ENCODE measurements around the gene SDHA.
"Not testable (repeated sequence)": the region's sequence is repeated elsewhere in the genome, so short reads cannot be mapped to it uniquely, and the experiment has no call there.

Gene SDHA

DNA sequence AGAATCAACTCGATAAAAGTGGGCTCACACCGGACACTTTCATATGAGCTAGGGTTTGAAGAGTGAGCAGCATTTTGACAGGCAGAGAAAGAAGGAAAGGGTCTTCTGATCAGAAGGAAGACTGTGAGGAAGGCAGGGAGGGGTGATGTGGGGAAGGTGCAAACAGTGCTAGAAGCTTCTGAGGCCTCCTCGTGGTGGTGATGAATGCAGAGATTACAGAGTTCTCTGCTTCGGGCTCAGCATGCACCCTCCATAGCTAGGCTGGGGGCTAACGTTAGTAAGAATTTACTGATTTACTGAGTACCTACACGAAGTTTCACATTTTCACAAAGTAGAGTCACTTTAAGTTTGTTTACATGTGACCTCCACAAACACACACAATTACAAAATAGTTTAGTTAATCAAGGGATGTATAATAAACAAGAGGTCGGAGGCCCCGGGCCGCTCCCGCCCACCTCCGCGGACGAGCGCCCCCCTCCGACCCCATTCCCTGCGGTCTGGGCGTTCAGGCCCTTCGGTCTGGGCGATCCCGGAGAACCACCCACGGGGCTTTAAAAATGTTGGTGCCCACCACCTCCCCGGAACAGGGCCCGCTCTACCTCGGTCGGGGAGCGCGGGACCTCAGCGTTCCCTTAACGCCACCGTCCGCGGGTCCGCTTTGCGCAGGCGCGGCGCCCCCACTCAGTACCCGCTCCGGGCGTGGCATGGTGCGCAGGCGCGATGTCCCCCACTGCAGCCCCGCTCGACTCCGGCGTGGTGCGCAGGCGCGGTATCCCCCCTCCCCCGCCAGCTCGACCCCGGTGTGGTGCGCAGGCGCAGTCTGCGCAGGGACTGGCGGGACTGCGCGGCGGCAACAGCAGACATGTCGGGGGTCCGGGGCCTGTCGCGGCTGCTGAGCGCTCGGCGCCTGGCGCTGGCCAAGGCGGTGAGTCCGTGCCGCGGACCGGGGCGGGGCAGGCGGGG lies at the start of gene SDHA, which contains the start of gene CCDC127:
SDHA (plus strand) TSS at position 827 of the 963 bp plus-strand sequence; CDS start at position 863, 36 bp downstream.
CCDC127 (minus strand) TSS at position 660 of the 963 bp plus-strand sequence. CDS start 1,304 bp downstream, outside the sequence.
- in situ Hi-C loops (cut with HindIII; ENCODE audit: low pct_unique_long_range_greater_than_20kb, low sequenced_read_pairs) = not testable (repeated sequence)
- DNase-seq (ENCODE audit: low read depth in 1 of 2, low spot score in 1 of 2) = peak; percentile 95 to 99

DNA sequence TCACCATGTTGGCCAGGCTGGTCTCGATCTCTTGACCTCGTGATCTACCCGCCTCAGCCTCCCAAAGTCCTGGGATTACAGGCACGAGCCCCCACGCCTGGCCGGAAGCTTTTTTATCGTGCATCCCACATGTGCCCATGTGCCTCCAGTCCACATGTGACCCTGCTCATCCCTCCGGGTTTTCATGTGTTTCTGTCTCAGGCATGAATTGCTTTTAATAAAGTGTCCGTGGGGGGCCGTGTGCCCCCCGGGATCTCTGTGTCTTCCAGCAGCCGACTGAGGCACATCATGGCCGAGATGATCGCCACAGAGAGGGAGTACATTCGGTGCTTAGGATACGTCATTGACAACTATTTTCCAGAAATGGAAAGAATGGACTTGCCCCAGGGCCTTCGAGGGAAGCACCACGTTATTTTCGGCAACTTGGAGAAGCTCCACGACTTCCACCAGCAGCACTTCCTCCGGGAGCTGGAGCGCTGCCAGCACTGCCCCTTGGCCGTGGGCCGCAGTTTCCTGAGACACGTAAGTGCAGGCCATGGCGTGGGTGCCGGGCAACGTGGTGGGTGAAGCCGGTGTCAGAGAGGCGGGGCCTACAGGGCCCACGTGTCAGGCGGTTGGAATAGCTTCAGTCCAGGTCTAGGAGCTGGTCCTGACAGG lies 48.9 kb upstream of the SDHA start:
- no peak for TF ChIP-seq JUND (IDR thresholded peaks at IDR 0.05; ENCODE audit: low read depth)
- no peak for DNase-seq (ENCODE audit: low read depth in 1 of 2, low spot score in 1 of 2)
- in situ Hi-C loops (cut with HindIII; ENCODE audit: low pct_unique_long_range_greater_than_20kb, low sequenced_read_pairs) = no loop called here

DNA sequence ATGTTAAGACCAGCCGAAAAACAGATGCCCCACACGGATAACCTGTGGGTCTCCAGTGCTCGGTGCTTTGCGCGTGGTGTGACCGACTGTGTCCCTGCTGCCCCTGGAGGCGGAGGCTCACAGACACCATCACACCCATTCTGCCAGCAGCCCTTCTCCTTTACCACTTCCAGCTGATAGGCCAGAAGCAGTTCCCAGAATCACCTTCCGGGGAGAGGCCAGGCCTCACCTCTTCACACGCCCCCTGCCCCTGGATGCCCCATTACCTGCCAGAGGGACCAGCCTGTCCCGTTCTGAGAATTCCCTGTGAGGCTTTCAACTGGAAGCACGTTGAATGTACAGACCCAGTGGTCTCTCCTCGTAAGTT lies 48.4 kb upstream of the SDHA start:
- TF ChIP-seq JUND (IDR thresholded peaks at IDR 0.05; ENCODE audit: low read depth) = no peak
- in situ Hi-C loops (cut with HindIII; ENCODE audit: low pct_unique_long_range_greater_than_20kb, low sequenced_read_pairs) = no loop called here
- DNase-seq (ENCODE audit: low read depth in 1 of 2, low spot score in 1 of 2) = no peak

DNA sequence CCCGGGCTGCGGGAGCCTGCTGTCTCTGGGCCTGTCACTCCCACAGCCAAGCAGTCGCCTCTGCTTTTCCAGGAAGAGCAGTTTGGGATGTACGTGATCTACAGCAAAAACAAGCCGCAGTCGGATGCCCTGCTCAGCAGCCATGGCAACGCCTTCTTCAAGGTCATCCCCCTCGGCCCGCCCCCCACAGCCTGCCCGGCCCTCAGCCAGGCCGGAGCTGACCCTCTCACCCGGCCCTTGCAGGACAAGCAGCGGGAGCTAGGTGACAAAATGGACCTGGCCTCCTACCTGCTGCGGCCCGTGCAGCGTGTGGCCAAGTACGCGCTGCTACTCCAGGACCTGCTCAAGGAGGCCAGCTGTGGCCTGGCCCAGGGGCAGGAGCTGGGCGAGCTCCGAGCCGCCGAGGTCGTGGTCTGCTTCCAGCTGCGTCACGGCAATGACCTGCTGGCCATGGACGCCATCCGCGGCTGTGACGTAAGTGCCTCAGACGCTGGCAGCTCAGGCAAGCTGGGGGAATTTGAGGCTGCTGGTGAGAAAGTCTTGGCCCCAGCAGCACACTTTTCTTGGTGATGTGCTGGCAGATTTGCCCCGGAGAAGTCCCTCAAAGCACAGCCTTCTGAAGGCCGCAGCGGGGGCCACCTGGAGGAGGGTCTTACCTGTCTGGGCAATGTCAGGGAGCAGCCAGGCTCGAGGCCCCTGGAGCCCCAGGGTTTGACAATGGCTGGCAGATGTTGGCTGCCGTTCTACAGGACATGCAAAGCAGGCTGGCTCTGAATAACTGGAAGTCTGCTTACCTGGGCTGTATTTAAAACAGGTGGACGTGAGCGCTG lies 46.9 kb upstream of the SDHA start:
- in situ Hi-C loops (cut with HindIII; ENCODE audit: low pct_unique_long_range_greater_than_20kb, low sequenced_read_pairs) = no loop called here
- DNase-seq (ENCODE audit: low read depth in 1 of 2, low spot score in 1 of 2) = no peak
- TF ChIP-seq JUND (IDR thresholded peaks at IDR 0.05; ENCODE audit: low read depth) = no peak

DNA sequence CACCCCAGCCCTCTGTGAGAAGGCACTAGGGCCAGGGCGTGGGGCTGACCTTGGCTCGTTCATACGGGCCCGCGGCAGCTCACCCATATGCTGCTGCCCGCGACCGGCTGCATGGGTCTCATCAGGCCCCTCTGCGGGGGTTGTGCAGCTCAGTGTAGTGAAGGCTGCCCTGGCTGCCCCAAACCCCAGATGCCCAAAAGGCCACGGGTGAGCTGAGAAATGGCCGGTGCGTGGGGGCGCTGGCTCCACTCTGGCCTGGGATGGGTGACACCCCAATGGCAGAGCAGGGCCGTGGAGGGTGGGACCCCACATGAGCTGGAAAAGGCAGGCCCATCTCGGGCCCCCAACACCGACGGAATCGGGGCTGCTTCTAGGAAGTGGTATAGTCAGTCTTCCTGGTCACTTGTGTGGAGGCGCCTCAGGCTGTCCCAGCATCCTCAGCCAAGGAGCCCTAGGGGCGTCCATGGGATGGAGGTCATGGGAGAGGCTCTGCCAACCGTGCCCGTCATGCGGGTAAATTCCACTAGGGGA lies 46.3 kb upstream of the SDHA start:
- in situ Hi-C loops (cut with HindIII; ENCODE audit: low pct_unique_long_range_greater_than_20kb, low sequenced_read_pairs) = no loop called here
- no peak for DNase-seq (ENCODE audit: low read depth in 1 of 2, low spot score in 1 of 2)
- TF ChIP-seq JUND (IDR thresholded peaks at IDR 0.05; ENCODE audit: low read depth) = no peak

DNA sequence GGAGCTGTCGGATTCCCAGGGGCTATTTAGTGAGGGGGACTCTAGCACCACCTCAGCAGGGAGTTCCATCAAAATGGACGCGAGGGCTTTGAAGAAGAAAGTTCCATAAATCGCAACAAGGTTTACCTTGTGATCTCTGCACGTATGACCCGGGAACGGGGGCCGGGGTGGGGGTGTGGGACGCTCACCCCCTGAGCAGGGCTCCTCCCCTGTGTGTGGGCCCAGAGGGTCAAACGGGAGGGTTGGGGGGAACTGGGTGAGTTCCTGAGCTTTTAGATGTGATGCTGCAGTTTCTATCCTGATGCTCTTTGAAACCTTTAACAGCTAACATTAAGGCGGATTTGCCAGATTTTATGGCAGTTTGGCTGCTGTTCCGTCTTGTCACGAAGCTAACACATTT lies 45.7 kb upstream of the SDHA start:
- in situ Hi-C loops (cut with HindIII; ENCODE audit: low pct_unique_long_range_greater_than_20kb, low sequenced_read_pairs) = no loop called here
- TF ChIP-seq JUND (IDR thresholded peaks at IDR 0.05; ENCODE audit: low read depth) = no peak
- DNase-seq (ENCODE audit: low read depth in 1 of 2, low spot score in 1 of 2) = no peak

DNA sequence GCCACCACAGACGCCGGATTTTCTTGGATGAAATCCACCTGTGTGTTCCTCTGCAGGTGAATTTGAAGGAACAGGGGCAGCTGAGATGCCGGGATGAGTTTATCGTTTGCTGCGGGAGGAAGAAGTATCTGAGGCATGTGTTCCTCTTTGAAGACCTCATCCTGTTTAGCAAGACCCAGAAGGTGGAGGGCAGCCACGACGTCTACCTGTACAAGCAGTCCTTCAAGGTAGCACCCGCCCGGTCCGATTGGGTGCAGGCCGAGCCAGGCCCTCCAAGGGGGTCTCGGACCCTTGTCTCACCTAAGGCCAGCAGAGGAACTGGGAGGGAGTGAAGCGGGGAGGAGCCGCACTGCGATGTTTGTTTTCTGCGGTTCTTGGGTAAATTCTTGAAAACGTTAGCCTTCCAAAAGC lies 45.3 kb upstream of the SDHA start:
- in situ Hi-C loops (cut with HindIII; ENCODE audit: low pct_unique_long_range_greater_than_20kb, low sequenced_read_pairs) = no loop called here
- no peak for DNase-seq (ENCODE audit: low read depth in 1 of 2, low spot score in 1 of 2)
- no peak for TF ChIP-seq JUND (IDR thresholded peaks at IDR 0.05; ENCODE audit: low read depth)

DNA sequence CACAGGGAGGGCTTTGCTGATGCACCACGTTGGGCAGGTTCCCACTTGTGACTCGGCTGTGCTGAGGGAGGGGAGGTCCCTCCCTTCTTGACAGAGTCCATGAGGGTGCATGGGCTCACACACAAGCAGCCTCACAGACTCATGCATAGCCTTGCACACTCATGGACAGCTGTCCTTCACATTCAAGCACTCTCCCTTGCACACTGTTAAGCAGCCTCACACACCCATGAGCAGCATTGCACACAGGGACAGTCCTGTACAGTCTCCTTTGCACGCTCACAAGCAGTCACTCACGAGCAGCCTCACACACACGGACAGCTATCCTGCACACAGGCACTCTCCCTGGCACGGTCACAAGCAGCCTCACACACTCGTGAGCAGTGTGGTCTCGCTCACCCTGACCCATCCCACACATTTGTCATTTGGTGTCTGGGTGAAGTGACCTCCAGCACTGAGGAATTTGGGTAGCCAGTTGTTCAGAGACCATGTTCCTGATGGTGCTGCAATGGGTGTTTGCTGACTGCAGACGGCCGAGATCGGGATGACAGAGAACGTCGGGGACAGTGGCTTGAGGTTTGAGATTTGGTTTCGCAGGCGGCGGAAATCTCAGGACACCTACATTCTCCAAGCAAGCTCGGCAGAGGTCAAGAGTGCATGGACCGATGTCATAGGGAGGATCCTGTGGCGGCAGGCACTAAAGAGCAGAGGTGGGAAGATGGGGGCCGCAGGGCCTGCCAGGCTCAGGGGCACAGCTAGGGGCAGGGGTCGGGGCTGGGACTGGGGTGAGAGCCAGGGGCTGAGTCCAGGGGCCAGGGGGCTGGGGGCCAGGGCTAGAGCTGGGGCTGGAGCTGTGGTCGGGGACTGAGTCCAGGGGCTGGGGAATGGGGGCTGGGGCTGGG lies 44.5 kb upstream of the SDHA start:
- DNase-seq (ENCODE audit: low read depth in 1 of 2, low spot score in 1 of 2) = no peak
- in situ Hi-C loops (cut with HindIII; ENCODE audit: low pct_unique_long_range_greater_than_20kb, low sequenced_read_pairs) = no loop called here
- TF ChIP-seq JUND (IDR thresholded peaks at IDR 0.05; ENCODE audit: low read depth) = no peak

DNA sequence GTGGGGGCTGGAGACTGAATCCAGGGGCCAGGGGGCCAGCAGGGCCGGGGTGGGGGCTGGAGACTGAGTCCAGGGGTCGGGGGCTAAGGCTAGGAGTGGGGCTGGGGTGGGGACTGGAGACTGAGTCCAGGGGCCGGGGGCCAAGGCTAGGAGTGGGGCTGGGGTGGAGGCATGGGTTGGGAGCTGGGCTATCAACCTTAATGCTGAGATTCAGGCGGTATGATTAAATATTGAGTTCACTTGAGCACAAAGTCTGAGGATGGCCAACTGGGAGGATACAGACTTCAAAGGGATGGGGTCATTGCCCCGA lies 43.9 kb upstream of the SDHA start:
- no peak for TF ChIP-seq JUND (IDR thresholded peaks at IDR 0.05; ENCODE audit: low read depth)
- in situ Hi-C loops (cut with HindIII; ENCODE audit: low pct_unique_long_range_greater_than_20kb, low sequenced_read_pairs) = no loop called here

DNA sequence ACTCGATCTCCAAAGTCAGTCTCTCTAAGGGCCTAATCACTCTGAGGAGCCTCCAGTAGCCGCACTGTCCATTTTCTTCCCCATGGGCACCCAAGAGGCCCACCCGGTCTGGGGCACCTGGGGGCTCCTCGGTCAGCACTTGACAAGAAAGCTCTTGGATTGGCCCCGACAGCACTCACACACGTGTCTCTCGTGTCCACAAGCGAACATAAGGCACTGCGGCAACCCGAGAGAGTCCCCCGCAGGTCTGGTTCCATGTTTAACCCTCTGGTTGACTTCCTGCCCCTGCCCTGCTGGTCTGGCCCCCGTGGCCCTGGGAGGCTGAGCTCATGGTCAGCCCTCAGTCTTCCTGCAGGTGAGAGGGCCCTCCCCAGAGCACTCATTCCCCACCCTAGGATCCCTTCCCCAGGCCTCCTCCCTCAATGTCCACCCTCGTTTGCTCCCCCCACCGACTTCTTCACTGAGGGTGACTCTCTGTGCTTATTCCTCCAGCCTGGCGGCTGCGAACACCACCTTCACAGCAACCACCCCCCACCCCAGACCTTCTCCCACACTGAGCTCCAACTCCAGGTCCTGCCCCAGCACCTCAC lies 43.1 kb upstream of the SDHA start:
- no peak for DNase-seq (ENCODE audit: low read depth in 1 of 2, low spot score in 1 of 2)
- no peak for TF ChIP-seq JUND (IDR thresholded peaks at IDR 0.05; ENCODE audit: low read depth)
- in situ Hi-C loops (cut with HindIII; ENCODE audit: low pct_unique_long_range_greater_than_20kb, low sequenced_read_pairs) = no loop called here

More for the DNA sequence above, 43.9 kb upstream of the SDHA start:
- DNase-seq (ENCODE audit: low read depth in 1 of 2, low spot score in 1 of 2) = no peak

DNA sequence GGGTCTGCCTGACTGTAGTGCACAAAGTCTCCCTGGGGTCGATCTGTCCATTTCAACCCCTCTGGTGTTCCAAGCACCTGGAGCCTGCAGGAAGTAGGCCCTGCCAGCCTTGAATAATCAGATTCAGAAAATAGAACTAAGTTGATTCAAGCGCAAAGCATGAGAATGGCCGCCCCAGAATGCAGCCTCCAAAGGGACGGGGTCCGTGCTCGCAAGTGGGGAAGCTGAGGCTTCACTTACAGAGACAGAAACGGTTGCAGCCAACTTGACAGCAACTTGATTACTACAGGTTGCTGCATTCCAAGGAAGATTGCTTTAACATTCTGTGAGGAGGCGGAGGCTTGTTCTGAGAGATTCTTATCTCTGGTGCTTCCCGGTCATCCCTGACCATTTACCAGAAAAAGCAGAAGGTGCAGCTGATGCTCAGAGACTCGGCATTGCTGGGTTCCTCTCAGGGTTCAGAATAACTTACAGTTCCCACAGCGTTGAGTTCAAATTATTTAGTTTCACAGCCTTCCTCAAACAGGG lies 41.8 kb upstream of the SDHA start:
- in situ Hi-C loops (cut with HindIII; ENCODE audit: low pct_unique_long_range_greater_than_20kb, low sequenced_read_pairs) = no loop called here
- TF ChIP-seq JUND (IDR thresholded peaks at IDR 0.05; ENCODE audit: low read depth) = no peak
- peak; percentile 53 to 59 for DNase-seq (ENCODE audit: low read depth in 1 of 2, low spot score in 1 of 2)

All from T47D (cell line).